Urothelium cell line (cell line): Measurements from ENCODE around the gene EN2.

ENCODE experiments used
- DNase-seq: peaks from one replicate; pipeline ENCODE4 v3.0.0; 2011; ENCODE audit warnings: low spot score, mixed read lengths
- FAIRE-seq: peaks from 2 replicates; lab custom pipeline; 2011; peaks lifted over from hg19 to GRCh38; lab: Jason Lieb, UNC

Gene EN2

DNA sequence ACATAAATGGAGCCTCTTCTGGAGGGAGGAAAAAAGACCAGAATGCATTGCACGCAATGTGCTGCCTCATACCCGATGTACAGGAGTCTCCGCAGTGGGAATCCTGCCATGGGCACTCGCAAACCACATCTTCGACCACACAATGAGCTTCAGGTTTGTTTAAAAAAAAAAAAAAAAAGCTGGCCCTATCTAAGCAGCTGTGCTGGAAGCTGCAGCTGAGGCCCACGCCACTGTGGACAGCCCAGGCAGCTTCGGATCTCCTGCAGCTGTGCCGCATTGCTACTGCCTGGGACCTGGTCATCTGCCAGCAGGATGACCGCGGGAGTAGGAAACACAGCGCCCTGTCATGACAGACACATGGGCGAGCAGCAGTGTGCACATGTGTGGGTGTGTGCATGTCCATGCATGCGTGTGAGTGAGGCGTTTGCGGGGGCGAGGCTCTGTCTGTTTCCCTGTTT, 26.0 kb downstream of the EN2 start:
- no peak for FAIRE-seq
- DNase-seq = no peak

- DNase-seq = no peak
- no peak for FAIRE-seq
Measured at GRCh38 chr7:155484483-155485399, 26.8 kb downstream of the EN2 start.

DNA sequence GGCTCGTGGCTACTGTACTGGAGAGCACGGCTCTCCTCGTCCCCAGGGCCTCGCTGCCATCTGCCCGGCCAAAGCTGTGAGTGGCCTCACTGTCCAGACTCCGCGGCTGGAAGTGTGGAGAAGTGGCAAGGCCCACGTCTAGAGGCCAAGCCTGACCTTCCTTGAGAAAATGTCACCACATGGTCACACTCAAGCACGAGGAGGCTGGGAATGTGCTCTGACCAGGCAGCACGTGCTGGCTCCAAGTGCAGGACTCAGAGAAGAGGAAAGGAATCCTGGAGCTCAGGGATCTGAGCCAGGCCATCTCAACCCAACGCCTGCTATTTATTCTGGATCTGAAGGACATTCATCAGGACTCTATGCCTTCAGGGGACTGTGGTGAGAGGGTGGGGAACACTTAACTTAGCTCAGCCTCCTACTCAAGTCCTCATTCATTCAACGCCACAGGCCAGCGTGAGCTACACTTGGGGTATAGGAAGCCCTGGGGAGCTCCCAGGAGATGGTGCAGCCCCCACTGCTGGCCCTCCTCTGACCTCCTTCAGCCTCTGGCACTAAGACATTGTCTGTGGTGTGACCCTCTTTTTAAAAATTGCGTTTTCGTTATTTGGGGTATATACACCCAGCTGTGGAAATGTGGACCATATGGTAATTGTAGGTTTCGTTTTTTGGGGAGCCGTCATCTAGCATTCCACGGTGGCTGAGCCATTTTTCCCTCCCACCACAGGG, 29.0 kb downstream of the EN2 start:
- DNase-seq (no peak), FAIRE-seq (no peak)

DNA sequence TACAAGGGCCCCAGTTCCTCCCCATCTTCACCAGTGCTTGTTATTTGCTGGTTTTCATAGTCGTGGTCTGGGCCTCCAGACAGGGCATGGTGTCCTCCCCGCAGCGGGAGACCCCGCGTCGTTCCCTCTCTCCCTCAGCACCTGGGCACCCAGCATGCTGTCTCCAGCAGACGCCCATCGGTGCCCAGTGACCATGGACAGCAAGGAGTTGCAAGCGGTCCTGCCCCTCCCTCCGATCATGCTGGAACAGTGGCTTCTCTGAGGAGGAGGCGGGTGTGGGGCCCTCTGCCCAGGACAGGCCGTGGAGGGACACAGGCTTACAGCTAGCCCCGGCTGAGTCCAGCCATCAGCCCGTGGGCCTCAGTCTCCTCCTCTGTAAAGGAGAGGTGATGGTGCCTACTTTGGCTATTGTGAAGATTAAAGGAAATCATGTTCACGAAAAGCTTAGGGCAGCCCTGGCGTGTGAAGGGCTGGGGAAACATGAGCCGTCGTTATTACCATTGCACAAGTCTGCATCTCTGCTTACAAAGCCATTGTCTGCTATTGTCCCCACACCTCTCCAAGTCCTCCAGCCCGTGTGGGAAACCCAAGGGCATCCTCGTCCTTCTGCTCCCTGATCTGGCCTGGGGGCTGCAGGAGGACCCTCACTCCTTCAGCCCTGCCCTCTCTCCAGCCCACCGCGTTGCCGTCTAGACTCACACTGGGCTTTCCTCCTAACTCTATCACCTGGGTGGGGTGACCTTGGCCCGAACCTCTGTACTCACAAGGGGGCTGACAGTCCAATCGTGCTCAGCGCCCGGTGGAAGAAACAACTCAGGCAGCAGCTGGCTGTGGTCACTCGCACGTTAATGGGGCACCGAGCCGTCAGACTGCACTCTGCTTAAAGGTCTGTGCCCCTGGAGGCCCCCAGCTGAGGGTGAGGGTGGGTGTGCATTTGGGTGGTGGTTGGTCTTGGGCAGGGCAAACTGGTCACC, 29.9 kb downstream of the EN2 start:
- FAIRE-seq = no peak
- DNase-seq = no peak

GRCh38 chr7:155488483-155489127, 30.7 kb downstream of the EN2 start:
- DNase-seq = no peak
- no peak for FAIRE-seq

- no peak for FAIRE-seq
Measured at GRCh38 chr7:155489158-155489840, 31.4 kb downstream of the EN2 start.

DNA sequence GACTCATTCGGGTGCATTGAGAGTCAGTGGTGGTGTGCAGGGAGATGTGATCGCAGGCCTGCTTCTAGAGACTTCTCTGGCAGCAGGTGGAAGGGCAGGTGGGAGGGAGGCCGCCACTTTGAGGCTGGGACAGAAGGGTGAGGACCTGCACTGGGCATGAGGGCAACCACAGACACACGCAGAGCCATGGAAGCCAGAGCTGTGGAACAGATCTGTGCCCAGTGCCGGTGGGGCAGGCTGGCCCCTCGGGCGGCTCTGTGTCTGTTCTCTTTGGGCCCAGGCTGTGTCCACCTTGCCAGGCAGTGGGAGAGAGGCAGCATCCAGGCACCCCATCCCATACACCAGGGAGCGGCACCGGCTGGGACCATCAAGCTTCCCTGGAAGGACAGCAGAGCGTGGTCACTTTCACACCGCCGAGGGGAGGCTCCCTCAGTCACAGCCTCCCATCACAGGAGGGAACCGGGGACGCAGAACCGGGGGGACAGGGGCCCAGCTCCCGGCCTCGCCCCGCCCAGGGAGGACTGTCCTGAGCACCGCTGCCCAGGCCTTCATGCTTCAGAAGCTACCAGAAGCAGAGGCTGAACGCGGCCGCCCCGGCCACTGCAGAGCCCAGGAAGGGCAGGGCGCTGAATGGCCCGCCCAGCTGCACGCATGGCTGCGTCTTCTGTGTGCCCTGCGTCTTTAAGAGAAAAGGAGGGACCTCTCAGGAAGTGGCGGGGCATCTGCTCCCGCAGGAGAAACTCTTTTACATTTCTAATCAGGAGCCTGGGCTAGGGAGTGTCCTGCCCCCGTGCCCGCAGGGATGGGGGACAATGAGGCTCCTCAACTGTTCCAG, 32.1 kb downstream of the EN2 start:
- no peak for FAIRE-seq

More at GRCh38 chr7:155489158-155489840, 31.4 kb downstream of the EN2 start:
- no peak for DNase-seq

GRCh38 chr7:155490697-155491628, 33.0 kb downstream of the EN2 start:
- DNase-seq = no peak
- no peak for FAIRE-seq

More for the DNA sequence above, 32.1 kb downstream of the EN2 start:
- no peak for DNase-seq

GRCh38 chr7:155491812-155492211, 33.9 kb downstream of the EN2 start:
- FAIRE-seq (no peak), DNase-seq (no peak)

DNA sequence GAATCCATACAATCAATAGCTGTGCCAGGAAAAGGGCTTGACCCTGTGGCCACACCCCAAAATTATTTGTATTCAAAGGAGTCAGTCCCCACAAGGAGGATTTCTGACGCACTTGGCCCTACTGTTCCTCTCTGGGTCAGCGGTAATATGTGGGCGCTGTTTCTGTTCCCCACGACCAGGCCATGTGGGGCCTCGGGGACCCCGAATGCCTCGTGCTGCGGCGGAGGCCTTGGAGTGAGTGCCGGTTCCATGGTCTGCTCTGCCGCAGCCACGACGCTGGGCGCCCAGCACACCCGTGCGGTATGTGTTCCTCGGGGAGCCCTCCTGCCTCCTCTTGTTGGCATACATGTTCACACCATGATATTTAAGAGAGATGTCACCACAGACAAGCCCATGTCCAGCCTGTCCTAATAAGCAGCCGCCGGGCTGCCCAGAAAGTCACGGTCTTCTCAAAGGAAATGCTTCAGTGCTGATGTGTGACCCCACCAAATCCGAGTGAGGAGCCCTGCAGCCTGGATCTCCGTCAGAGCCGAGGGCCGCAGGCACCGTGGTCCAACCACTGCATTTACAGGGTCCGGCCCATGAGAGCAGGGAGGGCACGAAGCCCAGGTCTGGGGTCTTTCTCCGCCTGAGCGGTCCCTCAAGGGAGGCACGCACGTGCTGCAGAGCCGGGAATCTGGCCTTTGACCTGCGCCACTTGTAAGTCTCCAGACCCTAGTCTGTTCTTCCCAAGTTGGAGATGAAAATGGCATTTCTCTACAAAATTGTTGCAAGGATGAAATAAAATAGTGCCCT, 36.0 kb downstream of the EN2 start:
- no peak for DNase-seq
- no peak for FAIRE-seq

DNA sequence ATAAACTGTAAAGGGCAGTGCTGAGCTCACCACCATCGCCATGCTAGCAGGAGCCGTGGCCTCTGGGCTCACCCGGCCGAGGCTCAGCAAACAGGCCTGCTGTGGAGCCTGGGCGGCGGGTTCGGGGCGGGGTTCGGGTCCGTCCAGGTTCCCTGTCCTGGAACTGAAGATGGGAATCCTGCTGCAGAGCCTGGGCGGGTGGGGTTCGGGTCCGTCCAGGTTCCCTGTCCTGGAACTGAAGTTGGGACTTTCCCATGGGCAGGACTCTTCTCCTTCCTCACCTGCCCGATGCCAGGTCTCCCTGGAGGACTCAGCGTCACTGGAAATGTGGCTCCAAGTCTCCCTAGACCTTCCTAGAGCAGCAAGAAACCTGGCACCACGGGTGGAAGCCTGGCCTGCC, 36.6 kb downstream of the EN2 start:
- FAIRE-seq (no peak), DNase-seq (no peak)

- FAIRE-seq (no peak), DNase-seq (no peak)
Measured at GRCh38 chr7:155495440-155496248, 37.7 kb downstream of the EN2 start.

- no peak for FAIRE-seq
- no peak for DNase-seq
Measured at GRCh38 chr7:155496267-155497005, 38.5 kb downstream of the EN2 start.

- no peak for FAIRE-seq
- no peak for DNase-seq
Measured at GRCh38 chr7:155497149-155497901, 39.4 kb downstream of the EN2 start.

GRCh38 chr7:155505422-155505793, 47.5 kb downstream of the EN2 start:
- no peak for FAIRE-seq

More at GRCh38 chr7:155505422-155505793, 47.5 kb downstream of the EN2 start:
- DNase-seq = no peak
